ENCODE results near the gene FAM168B.

GRCh38 chr2:131123192-131123591 is 29.9 kb upstream of the FAM168B start:
- no peak for TF ChIP-seq YY1 (IDR thresholded peaks at IDR 0.05; ENCODE audit: insufficient read depth, insufficient read length)
- no peak for TF ChIP-seq ZNF274 (IDR thresholded peaks at IDR 0.05; ENCODE audit: low read depth, low read length)
